HepG2 (cell line): ENCODE results near the gene SLC1A2. TPM values are rescaled to one million over a fixed set of nuclear protein-coding genes. Genes with fewer than 3 reads are reported as not detected.

Experiments
- ATAC-seq: fragments of 200-7000 bp; cut with Tn5 transposase; 3 replicates; pipeline ENCODE4 v1.9.1; 2020; ENCODE audit warnings: mild to moderate bottlenecking, moderate library complexity
- BruUV-seq: library from RNA; stranded (reverse); fragments of 400-500 nt; replicated peaks from 2 replicates; lab custom pipeline; 2021; lab: Mats Ljungman, UMichigan
- CTCF ChIA-PET: fragments of 300-600 bp; formaldehyde crosslinking; extraction: SDS; loops from one replicate; lab custom pipeline; 2021; ENCODE audit warnings: low total read pairs, inconsistent platforms, low intra/inter-chr PET ratio; lab: Yijun Ruan, JAX
- POLR2A ChIA-PET: fragments of 350-600 bp; sonication (Branson Sonifier 250); formaldehyde crosslinking; loops from one replicate; lab custom pipeline; 2020; ENCODE audit warnings: antibody characterized with exemption, inconsistent platforms; lab: Yijun Ruan, JAX
- DNase-seq: peaks from one replicate; pipeline ENCODE4 v3.0.0-alpha.2; 2015; ENCODE audit warnings: low spot score
- FAIRE-seq: peaks from 3 replicates; lab custom pipeline; 2011; peaks lifted over from hg19 to GRCh38; lab: Jason Lieb, UNC
- H2AFZ ChIP-seq: one replicate; pipeline ENCODE4 v1.6.1; 2011; ENCODE audit warnings: low read length, inconsistent platforms
- H3K27ac ChIP-seq: fragments of 300-600 bp; 3 replicates; pipeline ENCODE4 v1.8.0; 2011; ENCODE audit warnings: mixed run types, mild to moderate bottlenecking, mixed read lengths, low read length, inconsistent platforms; ENCODE audit not compliant: insufficient read depth; ENCODE audit errors: extremely low read length
- H3K27me3 ChIP-seq, 2 experiments: fragments of 200-600 bp in 1 of 2; 2 replicates in 1 of 2; 3 replicates in 1 of 2; pipeline versions ENCODE4 v1.6.0 to v1.8.0; 2011; ENCODE audit warnings: low read length in 2 of 2, mild to moderate bottlenecking in 2 of 2, moderate library complexity in 2 of 2, inconsistent platforms in 1 of 2; ENCODE audit not compliant: insufficient read depth in 2 of 2, control insufficient read depth in 1 of 2
- H3K36me3 ChIP-seq, 2 experiments: fragments of 200-600 bp in 1 of 2; replicated peaks in 1 of 2; 2 replicates in 1 of 2; 3 replicates in 1 of 2; pipeline versions ENCODE4 v1.5.1 to v1.8.0; 2011; ENCODE audit warnings: low read length in 2 of 2, inconsistent platforms in 1 of 2; ENCODE audit not compliant: insufficient read depth in 2 of 2, control insufficient read depth in 1 of 2
- H3K4me1 ChIP-seq: 2 replicates; pipeline ENCODE4 v1.5.1; 2012; ENCODE audit warnings: low read length, inconsistent platforms; ENCODE audit not compliant: insufficient read depth
- H3K4me2 ChIP-seq: 2 replicates; pipeline ENCODE4 v1.6.0; 2011; ENCODE audit warnings: low read depth, low read length, inconsistent platforms
- H3K4me3 ChIP-seq, 3 experiments: fragments of 200-600 bp in 1 of 3; sonication (generic), shearing (Covaris generic) in 1 of 3; replicated peaks in 1 of 3; 2 replicates each; pipeline ENCODE4 v1.5.1; 2011 to 2016; ENCODE audit warnings: low read length in 3 of 3, inconsistent platforms in 2 of 3, low read depth in 2 of 3, mild to moderate bottlenecking in 2 of 3, control low read depth in 1 of 3, mixed read lengths in 1 of 3; ENCODE audit not compliant: insufficient read depth in 1 of 3
- H3K79me2 ChIP-seq: one replicate; pipeline ENCODE4 v1.6.1; 2011; ENCODE audit warnings: low read length, inconsistent platforms; ENCODE audit not compliant: insufficient read depth
- H3K9ac ChIP-seq: 2 replicates; pipeline ENCODE4 v1.6.0; 2011; ENCODE audit warnings: mild to moderate bottlenecking, low read depth, low read length, inconsistent platforms; ENCODE audit not compliant: insufficient read depth
- H3K9me3 ChIP-seq: 2 replicates; pipeline ENCODE4 v1.5.1; 2012; ENCODE audit warnings: mild to moderate bottlenecking, low read length
- H4K20me1 ChIP-seq: 2 replicates; pipeline ENCODE4 v1.6.0; 2011; ENCODE audit warnings: inconsistent platforms, mild to moderate bottlenecking, low read length, moderate library complexity; ENCODE audit not compliant: insufficient read depth
- FOXK1 ChIP-seq: sonication (generic); formaldehyde crosslinking; IDR thresholded peaks from 2 replicates; pipeline ENCODE4 v1.4.0; 2020; ENCODE audit warnings: low read depth, missing genetic modification reagents, borderline replicate concordance
- REL ChIP-seq: sonication (generic); formaldehyde crosslinking; conservative IDR thresholded peaks from 2 replicates; pipeline ENCODE4 v1.8.0; 2022; ENCODE audit warnings: mild to moderate bottlenecking, missing genetic modification reagents, moderate library complexity
- ZBTB7A ChIP-seq: sonication (generic); formaldehyde crosslinking; IDR thresholded peaks from 2 replicates; pipeline ENCODE4 v1.8.0; 2022; ENCODE audit warnings: mild to moderate bottlenecking, missing genetic modification reagents
- WGBS: methylation state at CpG from one replicate; pipeline ENCODE4 v1.1.6; 2017; ENCODE audit warnings: low lambda C conversion rate; 5-methylcytosine and 5-hydroxymethylcytosine counted together
- in situ Hi-C: cut with HindIII; loops from 2 replicates; pipeline ENCODE4 v1.10.0; 2017; ENCODE audit warnings: low pct_unique_long_range_greater_than_20kb; ENCODE audit not compliant: extremely low pct_ligation_motif_present
- intact Hi-C: fragments of 100-400 bp; cut with micrococcal nuclease; formaldehyde crosslinking; loops from one replicate; pipeline ENCODE4 v1.10.0; 2022; ENCODE audit not compliant: unreplicated experiment
- polyA plus RNA-seq, 8 experiments: library from polyadenylated mRNA; depleted of rRNA in 3 of 8; stranded (reverse) in 7 of 8; unstranded in 1 of 8; fragments of >200 nt; fragmentation: Illumina TruSeq in 4 of 8; extraction: Trizol in 4 of 8; gene quantifications; 2 replicates each; pipeline versions ENCODE4 v1.2.1 to v1.2.3, GENCODE V29; 2011 to 2016; ENCODE audit warnings: low read depth in 4 of 8, missing spikeins in 1 of 8, mixed read lengths in 1 of 8; ENCODE audit not compliant: insufficient read depth in 1 of 8
- total RNA-seq, 5 experiments: library from RNA; depleted of rRNA; stranded (reverse); fragments of >200 nt; fragmentation: Illumina TruSeq; extraction: Trizol; gene quantifications; 2 replicates each; pipeline ENCODE4 v1.2.3, GENCODE V29; 2016; ENCODE audit warnings: low read depth in 1 of 5
- TF ChIP-seq, protein P1 (sequence below): sonication (generic); formaldehyde crosslinking; IDR thresholded peaks from 2 replicates; pipeline ENCODE4 v1.5.0; 2020; ENCODE audit warnings: mild to moderate bottlenecking, missing genetic modification reagents, moderate library complexity

SLC1A2 gene
- total and polyA plus RNA-seq, 2 of the 13 experiments (the other 11 are each of a cell fraction or from before 2014, with no cell fraction given): 23.2 to 43.2 TPM

DNA sequence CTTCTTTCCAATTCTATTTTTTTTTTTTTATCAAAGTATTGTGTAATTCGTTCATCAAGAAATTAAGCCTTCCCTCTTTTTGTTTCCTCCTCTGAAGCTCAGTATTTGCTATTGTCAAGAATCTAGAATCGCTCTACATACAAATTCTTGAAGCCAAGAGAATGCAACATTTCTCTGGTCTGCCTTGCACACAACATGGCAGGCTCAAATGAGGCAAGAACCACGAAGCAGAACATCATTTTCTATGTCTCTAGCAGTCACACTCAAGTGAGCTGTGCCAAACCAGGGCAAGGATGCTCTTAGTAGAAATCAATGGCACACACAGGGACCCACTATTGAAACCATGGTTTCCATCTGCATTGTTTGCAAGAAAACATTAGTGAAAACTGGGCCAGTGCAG is 46.7 kb upstream of the SLC1A2 start:
- H3K27ac ChIP-seq: no peak overlapping the region
- no peak overlapping the region for H2AFZ ChIP-seq
- no peaks in the 10 kb centered on the region for H3K4me1 ChIP-seq
- WGBS: under 1% methylated on average over 3 of the region's 3 CpGs
- FAIRE-seq: no peak
- no peak for ATAC-seq
- no TSS peak for BruUV-seq
- H3K36me3 ChIP-seq: no peaks in the 10 kb centered on the region
- no peak overlapping the region for H3K4me3 ChIP-seq
- peaks cover 0 to 31% of the 10 kb centered on the region in 2 experiments; a peak in 1 of 5 replicates for H3K27me3 ChIP-seq
- DNase-seq: no peak
- POLR2A ChIA-PET: no interaction called here
- TF ChIP-seq REL (CRISPR knock-in tag) (no peak), ZBTB7A (no peak)
- H4K20me1 ChIP-seq: no peaks in the 10 kb centered on the region
- H3K79me2 ChIP-seq: no peaks in the 10 kb centered on the region
- H3K4me2 ChIP-seq: no peak overlapping the region
- CTCF ChIA-PET: no interaction called here
- H3K9ac ChIP-seq: no peak overlapping the region
- intact Hi-C loops (no loop called here), in situ Hi-C loops (no loop called here)
- no peaks in the 10 kb centered on the region for H3K9me3 ChIP-seq

DNA sequence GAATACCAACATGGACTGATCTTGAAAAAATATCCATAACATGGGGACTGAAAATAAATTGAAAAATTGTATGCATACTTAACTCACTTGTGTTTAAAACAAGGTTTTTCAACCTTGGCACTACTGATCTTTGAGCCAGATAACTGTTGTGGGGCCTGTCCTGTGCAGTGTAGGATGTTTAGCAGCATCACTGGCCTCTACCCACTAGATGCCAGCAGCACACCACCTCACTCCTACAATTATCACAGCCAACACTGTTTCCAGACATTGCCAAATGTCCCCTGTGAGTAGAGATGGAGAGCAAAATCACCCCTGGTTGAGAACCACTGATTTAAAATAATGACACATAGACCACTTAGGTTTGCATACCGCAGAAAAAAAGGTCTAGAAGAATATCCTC is 45.0 kb upstream of the SLC1A2 start:
- FAIRE-seq (no peak), DNase-seq (no peak)
- in situ Hi-C loops (no loop called here), intact Hi-C loops (no loop called here)
- H3K4me2 ChIP-seq: no peak overlapping the region
- no peaks in the 10 kb centered on the region for H3K36me3 ChIP-seq
- H3K27ac ChIP-seq: no peak overlapping the region
- no peaks in the 10 kb centered on the region for H3K9me3 ChIP-seq
- H3K4me3 ChIP-seq: no peak overlapping the region
- H3K4me1 ChIP-seq: no peaks in the 10 kb centered on the region
- 0% methylated on average over 1 of the region's 1 CpG for WGBS
- CTCF ChIA-PET: no interaction called here
- BruUV-seq: no TSS peak
- no peaks in the 10 kb centered on the region for H4K20me1 ChIP-seq
- no peak overlapping the region for H2AFZ ChIP-seq
- H3K79me2 ChIP-seq: no peaks in the 10 kb centered on the region
- POLR2A ChIA-PET: no interaction called here
- H3K9ac ChIP-seq: no peak overlapping the region
- H3K27me3 ChIP-seq: peaks cover 0 to 23% of the 10 kb centered on the region in 2 experiments; a peak in 1 of 5 replicates
- no peak for TF ChIP-seq FOXK1 (CRISPR knock-in tag)
- TF ChIP-seq, protein P1, sequence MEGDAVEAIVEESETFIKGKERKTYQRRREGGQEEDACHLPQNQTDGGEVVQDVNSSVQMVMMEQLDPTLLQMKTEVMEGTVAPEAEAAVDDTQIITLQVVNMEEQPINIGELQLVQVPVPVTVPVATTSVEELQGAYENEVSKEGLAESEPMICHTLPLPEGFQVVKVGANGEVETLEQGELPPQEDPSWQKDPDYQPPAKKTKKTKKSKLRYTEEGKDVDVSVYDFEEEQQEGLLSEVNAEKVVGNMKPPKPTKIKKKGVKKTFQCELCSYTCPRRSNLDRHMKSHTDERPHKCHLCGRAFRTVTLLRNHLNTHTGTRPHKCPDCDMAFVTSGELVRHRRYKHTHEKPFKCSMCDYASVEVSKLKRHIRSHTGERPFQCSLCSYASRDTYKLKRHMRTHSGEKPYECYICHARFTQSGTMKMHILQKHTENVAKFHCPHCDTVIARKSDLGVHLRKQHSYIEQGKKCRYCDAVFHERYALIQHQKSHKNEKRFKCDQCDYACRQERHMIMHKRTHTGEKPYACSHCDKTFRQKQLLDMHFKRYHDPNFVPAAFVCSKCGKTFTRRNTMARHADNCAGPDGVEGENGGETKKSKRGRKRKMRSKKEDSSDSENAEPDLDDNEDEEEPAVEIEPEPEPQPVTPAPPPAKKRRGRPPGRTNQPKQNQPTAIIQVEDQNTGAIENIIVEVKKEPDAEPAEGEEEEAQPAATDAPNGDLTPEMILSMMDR (CRISPR knock-in tag): 0 out of 2 replicates have a peak, but pooled peaks have one; percentile 4
- TF ChIP-seq, all 625 proteins: peak for 1
- no peak for ATAC-seq
